ENCODE measurements around the gene OCA2. TPM values are rescaled to one million over a fixed set of nuclear protein-coding genes. Genes with fewer than 3 reads are reported as not detected.
A peak's percentile ranks its signal among the peaks of the same experiment; 100 is the strongest.

The OCA2 gene
- total RNA-seq, 1 donor from 2014 or later, result 1.0 TPM

DNA sequence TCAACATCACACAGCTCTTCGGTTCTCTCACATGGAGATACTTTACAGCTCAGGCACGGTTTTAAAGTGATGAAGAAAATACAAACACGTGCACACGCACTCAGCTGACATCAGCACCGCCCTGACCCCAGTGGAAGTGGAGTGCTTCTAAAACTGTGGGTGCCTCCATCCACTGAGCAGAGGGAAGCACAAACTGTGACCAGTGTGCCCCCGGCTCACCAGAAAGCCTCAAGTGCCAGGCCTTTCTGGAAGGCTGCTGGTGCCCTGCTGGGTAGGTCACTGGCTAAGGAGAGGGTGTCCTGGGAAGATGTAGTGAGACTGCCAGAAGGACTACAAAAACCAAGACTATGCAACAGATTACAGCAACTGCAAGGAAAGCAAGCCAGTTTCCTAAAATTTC is 78.5 kb downstream of the OCA2 start:
- H3K27ac Mint-ChIP-seq, result no peak overlapping the region
- H3K4me3 Mint-ChIP-seq, result no peak overlapping the region
- no peaks in the 10 kb centered on the region for H3K36me3 Mint-ChIP-seq
- DNase-seq (ENCODE audit: low spot score in 2 of 2, unreplicated experiment in 2 of 2), result no peak
- TF ChIP-seq, protein P1, sequence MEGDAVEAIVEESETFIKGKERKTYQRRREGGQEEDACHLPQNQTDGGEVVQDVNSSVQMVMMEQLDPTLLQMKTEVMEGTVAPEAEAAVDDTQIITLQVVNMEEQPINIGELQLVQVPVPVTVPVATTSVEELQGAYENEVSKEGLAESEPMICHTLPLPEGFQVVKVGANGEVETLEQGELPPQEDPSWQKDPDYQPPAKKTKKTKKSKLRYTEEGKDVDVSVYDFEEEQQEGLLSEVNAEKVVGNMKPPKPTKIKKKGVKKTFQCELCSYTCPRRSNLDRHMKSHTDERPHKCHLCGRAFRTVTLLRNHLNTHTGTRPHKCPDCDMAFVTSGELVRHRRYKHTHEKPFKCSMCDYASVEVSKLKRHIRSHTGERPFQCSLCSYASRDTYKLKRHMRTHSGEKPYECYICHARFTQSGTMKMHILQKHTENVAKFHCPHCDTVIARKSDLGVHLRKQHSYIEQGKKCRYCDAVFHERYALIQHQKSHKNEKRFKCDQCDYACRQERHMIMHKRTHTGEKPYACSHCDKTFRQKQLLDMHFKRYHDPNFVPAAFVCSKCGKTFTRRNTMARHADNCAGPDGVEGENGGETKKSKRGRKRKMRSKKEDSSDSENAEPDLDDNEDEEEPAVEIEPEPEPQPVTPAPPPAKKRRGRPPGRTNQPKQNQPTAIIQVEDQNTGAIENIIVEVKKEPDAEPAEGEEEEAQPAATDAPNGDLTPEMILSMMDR (IDR thresholded peaks at IDR 0.05; ENCODE audit: unreplicated experiment), result no peak
- H3K4me1 Mint-ChIP-seq, result peaks cover 5% of the 10 kb centered on the region
- no peaks in the 10 kb centered on the region for H3K9me3 Mint-ChIP-seq
- H3K27me3 Mint-ChIP-seq (ENCODE audit: low read depth), result no peaks in the 10 kb centered on the region

DNA sequence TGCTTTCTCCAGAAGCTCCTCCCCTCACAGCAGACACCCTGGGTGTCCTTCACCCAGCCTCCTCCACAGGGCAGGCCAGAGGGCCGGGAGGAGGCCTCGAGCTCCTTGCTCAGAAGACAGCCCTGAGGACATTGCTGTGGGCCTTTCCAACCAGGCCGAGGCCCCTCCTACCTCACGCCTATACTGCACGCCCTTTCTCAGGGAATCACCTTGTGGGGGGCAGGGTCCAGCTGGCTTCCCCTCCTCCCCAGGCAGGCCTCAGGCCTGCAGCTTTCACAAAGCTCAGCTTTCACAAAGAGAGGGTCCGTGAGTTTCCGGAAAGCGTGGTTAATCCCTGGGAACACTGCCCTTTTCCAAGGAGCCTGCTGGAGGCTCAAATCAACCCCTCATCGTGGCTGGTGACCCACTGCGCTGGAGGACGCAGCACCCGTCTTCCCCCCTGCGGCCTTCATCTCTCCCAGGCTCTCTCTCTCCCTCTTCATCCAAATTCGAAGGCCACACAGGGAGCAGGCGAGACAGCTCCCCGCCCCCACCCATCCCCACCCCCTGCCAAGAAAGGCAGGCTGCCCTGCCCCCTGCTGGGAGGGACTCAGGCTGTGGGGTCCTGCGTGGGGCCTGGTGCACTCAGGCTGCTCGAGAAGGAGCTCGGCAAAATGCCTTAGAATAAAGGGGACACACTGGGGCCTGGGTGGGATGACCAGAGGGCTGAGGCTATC is 79.4 kb downstream of the OCA2 start:
- Mint-ChIP-seq H3K27me3 (ENCODE audit: low read depth) (no peaks in the 10 kb centered on the region), H3K36me3 (no peaks in the 10 kb centered on the region), H3K4me3 (no peak overlapping the region), H3K9me3 (no peaks in the 10 kb centered on the region), H3K27ac (no peak overlapping the region), H3K4me1 (peaks cover 5% of the 10 kb centered on the region)
- DNase-seq (ENCODE audit: low spot score in 2 of 2, unreplicated experiment in 2 of 2), result no peak
- TF ChIP-seq, protein P1 (IDR thresholded peaks at IDR 0.05; ENCODE audit: unreplicated experiment), result no peak

DNA sequence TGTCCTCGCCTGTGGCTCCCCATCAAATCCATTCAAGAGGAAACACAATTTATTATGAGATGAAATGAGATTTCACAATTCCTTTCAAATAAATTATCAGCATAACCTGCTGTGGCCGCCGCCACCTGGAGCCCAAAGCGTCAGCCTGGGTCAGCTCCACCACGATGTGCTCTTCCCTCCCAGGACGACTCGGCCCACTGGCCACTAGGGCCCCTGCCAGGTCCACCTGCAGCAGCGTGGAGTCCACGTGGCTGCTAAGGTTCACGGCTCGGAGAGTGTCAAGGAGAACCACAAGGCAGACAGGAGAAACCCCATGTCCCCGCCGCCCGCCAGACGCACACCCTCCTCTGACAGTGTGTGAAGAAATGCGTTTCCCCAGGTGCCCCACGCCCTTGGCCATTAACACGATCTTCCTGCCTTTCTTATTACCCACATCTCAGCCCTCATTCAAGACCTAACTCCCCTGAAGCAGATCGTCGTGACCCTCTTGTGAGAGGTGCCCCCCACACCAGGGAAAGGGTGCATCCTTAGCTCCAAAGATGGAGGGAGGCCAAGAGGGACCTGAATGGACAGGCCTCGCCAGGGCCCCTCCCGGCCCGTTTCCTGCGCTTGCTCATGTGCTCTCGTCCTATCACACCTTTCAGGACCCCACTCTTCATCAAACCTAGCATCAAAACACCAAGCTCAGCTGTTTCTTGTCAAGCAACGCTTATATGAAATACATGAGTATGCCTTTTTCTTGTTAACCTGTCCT is 80.6 kb downstream of the OCA2 start:
- Mint-ChIP-seq H3K4me3 (no peak overlapping the region), H3K27me3 (ENCODE audit: low read depth) (no peaks in the 10 kb centered on the region), H3K4me1 (peaks cover 5% of the 10 kb centered on the region), H3K27ac (no peak overlapping the region), H3K36me3 (no peaks in the 10 kb centered on the region), H3K9me3 (no peaks in the 10 kb centered on the region)
- DNase-seq (ENCODE audit: low spot score in 2 of 2, unreplicated experiment in 2 of 2), result no peak
- TF ChIP-seq, protein P1 (IDR thresholded peaks at IDR 0.05; ENCODE audit: unreplicated experiment), result no peak

DNA sequence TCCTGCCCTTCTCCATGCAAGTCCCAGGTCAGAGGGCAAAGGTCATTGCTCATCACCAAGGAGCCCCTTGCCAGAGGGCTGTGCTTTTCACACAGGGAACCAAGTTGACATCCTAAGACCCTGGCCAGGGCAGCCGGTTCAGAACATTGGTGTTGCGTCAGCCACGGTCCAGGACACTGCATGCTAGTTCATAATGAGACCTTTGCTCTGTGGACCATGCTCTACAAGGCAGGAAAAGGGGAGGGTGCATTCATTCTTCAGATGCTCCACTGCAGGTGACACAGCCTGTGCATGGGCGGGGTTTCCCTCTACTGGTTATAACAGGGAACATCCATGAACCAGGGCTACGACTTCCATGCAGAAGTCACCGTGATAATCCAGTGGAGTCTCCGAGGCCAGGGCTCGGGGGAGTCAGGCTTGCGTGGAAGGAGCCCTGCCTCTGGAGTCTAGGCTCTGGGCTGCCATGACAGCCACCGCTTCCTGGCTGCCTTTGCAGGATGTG is 81.6 kb downstream of the OCA2 start:
- Mint-ChIP-seq H3K27ac (no peak overlapping the region), H3K27me3 (ENCODE audit: low read depth) (no peaks in the 10 kb centered on the region), H3K36me3 (no peaks in the 10 kb centered on the region), H3K4me1 (peaks cover 5% of the 10 kb centered on the region), H3K4me3 (no peak overlapping the region), H3K9me3 (no peaks in the 10 kb centered on the region)
- TF ChIP-seq, protein P1 (IDR thresholded peaks at IDR 0.05; ENCODE audit: unreplicated experiment), result peak; percentile 27
- no peak for DNase-seq (ENCODE audit: low spot score in 2 of 2, unreplicated experiment in 2 of 2)

DNA sequence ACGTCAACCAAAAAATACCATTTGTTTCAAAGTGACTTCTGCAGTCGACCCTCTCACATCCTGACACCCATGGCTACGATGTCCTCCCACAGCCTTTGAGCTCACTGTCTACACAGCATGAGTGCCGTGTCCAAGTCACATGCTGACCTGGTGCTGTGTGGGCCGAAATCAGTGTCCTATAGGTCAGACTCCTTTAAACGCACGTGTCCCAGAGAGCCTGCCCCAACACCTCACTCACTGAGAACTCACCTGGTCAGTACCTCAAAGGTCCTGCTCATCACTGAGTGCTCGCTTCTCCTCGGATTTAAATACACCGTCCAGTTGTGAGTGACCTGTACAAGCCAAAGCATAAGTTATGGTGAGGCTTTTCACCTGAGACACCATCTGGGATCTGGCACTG is 83.3 kb downstream of the OCA2 start:
- Mint-ChIP-seq H3K4me1 (no peaks in the 10 kb centered on the region), H3K4me3 (no peak overlapping the region), H3K36me3 (no peaks in the 10 kb centered on the region), H3K9me3 (peaks cover under 1% of the 10 kb centered on the region), H3K27me3 (ENCODE audit: low read depth) (no peaks in the 10 kb centered on the region), H3K27ac (no peak overlapping the region)
- TF ChIP-seq, protein P1 (IDR thresholded peaks at IDR 0.05; ENCODE audit: unreplicated experiment), result no peak
- no peak for DNase-seq (ENCODE audit: low spot score in 2 of 2, unreplicated experiment in 2 of 2)

Data from mesothelial cell of epicardium (in vitro differentiated cells).